ENCODE measurements around the gene POLR2L.

Gene POLR2L

DNA sequence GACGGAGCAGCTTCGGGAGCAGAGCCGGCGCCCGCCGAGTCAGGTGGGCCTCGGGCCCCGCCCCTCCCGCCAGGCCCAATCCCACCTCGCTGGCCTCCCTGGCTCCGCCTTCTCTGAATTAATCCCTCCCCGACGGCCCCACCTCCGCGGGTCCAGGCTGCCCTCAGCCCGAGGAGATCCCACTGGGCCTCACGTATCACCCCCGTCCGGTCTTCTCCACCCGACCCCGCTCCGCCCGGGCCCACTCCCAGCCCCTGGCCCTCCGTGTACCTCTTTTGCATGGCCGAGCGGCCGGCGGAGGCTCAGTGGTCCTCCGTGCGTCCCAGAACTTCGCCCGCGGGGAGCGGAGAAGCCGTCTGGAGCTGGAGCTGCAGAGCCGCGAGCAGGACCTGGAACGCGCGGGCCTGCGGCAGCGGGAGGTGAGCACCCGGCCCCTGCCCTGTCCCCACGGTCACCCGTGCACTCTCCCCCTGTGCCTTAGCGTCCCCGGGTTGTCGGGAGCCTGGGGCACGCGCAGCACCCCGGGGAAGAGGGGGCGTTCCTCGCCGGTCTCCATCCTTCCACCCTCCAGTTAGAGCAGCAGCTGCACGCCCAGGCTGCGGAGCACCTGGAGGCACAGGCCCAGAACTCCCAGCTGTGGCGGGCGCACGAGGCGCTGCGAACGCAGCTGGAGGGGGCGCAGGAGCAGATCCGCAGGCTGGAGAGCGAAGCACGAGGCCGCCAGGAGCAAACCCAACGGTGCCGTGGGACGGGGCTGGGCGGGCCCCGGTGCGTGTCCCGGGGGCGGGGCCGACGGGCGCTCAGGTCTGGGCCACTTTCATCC lies 11.8 kb downstream of the POLR2L start:
- no peak for TF ChIP-seq POLR2A (IDR thresholded peaks at IDR 0.05; ENCODE audit: low read depth, low read length)
- no peak for TF ChIP-seq POLR2AphosphoS5 (IDR thresholded peaks at IDR 0.05; ENCODE audit: low read depth, low read length)
- no peak for TF ChIP-seq POU2F2 (IDR thresholded peaks at IDR 0.05; ENCODE audit: low read depth, low read length)
- no peak for TF ChIP-seq PAX5 (IDR thresholded peaks at IDR 0.05; ENCODE audit: insufficient read depth, low read length, severe bottlenecking)
- TF ChIP-seq TAF1 (IDR thresholded peaks at IDR 0.05; ENCODE audit: low read depth, low read length), result no peak
- no peak for TF ChIP-seq SPI1 (IDR thresholded peaks at IDR 0.05; ENCODE audit: low read depth, low read length)
- FAIRE-seq (peak; percentile 82), DNase-seq (ENCODE audit: insufficient read length, low spot score) (no peak)

DNA sequence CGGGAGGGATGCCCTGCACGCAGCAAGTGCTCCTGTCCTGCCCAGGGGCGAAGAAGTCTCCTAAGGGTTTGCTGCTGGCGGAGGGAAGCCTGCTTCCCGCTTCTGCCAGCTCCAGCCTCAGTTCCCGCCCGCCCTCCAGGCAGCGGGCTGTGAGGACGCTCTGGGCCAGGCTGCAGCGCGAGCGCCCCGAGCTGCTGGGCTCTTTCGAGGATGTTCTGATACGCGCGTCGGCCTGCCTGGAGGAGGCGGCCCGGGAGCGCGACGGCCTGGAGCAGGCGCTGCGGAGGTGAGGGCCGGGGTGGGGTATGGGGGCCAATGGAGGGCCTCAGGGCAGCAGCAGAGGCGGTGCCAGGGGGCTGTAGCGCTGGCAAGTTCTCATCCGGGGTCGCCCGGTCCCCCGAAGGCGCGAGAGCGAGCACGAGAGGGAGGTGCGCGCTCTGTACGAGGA lies 12.5 kb downstream of the POLR2L start:
- TF ChIP-seq POU2F2 (IDR thresholded peaks at IDR 0.05; ENCODE audit: low read depth, low read length) (no peak), POLR2A (IDR thresholded peaks at IDR 0.05; ENCODE audit: low read depth, low read length) (no peak), POLR2AphosphoS5 (IDR thresholded peaks at IDR 0.05; ENCODE audit: low read depth, low read length) (no peak), SPI1 (IDR thresholded peaks at IDR 0.05; ENCODE audit: low read depth, low read length) (no peak), TAF1 (IDR thresholded peaks at IDR 0.05; ENCODE audit: low read depth, low read length) (no peak), PAX5 (IDR thresholded peaks at IDR 0.05; ENCODE audit: insufficient read depth, low read length, severe bottlenecking) (no peak)

DNA sequence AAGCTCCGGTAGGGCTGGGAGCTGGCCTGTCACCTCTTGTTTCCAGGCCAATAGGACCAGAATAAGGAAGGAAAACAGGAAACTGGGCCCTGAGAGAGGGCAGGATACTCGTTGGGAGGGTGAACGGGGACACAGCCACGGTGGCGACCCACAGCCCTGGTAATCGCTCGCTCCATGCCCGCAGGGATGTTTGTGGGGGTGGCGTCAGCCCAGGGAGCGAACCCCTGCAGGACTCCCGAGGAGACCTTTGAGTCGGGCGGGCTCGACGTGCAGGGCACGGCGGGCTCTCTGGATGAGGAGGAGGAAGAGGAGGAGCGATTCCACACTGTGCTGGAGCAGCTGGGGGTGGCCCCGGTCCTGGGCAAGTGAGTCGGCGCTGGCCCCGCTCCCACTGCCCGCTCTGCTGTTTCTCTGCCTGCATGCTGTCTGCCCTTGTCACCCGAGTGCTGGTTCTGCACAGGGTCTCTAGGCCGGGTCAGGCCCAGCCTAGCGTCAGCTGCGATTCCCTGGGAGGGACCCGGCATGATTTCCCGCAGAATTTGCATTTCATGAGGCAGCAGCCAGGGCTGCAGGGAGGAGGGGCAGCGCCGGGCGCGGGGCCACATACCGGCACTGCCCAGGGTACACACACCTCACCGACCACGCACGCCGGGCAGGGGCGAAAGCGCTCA lies 13.0 kb downstream of the POLR2L start:
- DNase-seq (ENCODE audit: insufficient read length, low spot score) (no peak), FAIRE-seq (peak; percentile 90)
- no peak for TF ChIP-seq TAF1 (IDR thresholded peaks at IDR 0.05; ENCODE audit: low read depth, low read length)
- no peak for TF ChIP-seq PAX5 (IDR thresholded peaks at IDR 0.05; ENCODE audit: insufficient read depth, low read length, severe bottlenecking)
- no peak for TF ChIP-seq POLR2A (IDR thresholded peaks at IDR 0.05; ENCODE audit: low read depth, low read length)
- no peak for TF ChIP-seq SPI1 (IDR thresholded peaks at IDR 0.05; ENCODE audit: low read depth, low read length)
- peak; percentile 82; the same call in 1 of the 2 replicates for TF ChIP-seq POU2F2 (IDR thresholded peaks at IDR 0.05; ENCODE audit: low read depth, low read length)

More for the DNA sequence above, 12.5 kb downstream of the POLR2L start:
- FAIRE-seq (no peak), DNase-seq (ENCODE audit: insufficient read length, low spot score) (no peak)

DNA sequence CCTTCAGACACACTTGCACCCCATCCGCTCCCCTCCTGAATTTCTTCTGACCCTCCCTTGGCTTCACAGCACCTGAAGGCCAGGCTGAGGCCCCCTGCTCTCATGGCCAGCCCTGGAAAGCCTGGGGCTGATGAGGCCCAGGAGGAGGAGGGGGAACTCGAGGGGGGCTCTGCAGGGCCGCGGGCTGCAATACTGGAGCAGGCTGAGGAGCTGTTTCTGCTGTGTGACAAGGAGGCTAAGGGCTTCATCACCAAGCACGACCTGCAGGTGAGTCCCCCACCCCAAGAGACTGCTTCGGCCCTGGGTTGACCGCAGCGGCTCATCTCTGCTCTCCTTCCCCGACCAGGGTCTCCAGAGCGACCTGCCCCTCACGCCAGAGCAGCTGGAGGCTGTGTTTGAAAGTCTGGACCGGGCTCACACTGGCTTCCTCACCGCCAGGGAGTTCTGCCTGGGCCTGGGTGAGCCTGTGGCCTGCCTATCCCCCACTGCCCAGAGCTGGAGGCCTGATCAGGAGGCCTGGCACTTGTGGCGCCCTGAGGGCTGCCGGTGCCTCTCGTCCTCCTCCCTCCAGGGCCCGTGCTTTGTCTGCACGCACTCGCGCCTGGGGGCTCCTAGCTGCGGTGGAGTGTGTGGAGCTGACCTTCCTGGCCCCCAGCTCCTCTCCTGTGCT lies 13.7 kb downstream of the POLR2L start:
- FAIRE-seq (no peak), DNase-seq (ENCODE audit: insufficient read length, low spot score) (no peak)
- TF ChIP-seq TAF1 (IDR thresholded peaks at IDR 0.05; ENCODE audit: low read depth, low read length) (no peak), POU2F2 (IDR thresholded peaks at IDR 0.05; ENCODE audit: low read depth, low read length) (no peak), SPI1 (IDR thresholded peaks at IDR 0.05; ENCODE audit: low read depth, low read length) (no peak), POLR2AphosphoS5 (IDR thresholded peaks at IDR 0.05; ENCODE audit: low read depth, low read length) (no peak), PAX5 (IDR thresholded peaks at IDR 0.05; ENCODE audit: insufficient read depth, low read length, severe bottlenecking) (no peak)

DNA sequence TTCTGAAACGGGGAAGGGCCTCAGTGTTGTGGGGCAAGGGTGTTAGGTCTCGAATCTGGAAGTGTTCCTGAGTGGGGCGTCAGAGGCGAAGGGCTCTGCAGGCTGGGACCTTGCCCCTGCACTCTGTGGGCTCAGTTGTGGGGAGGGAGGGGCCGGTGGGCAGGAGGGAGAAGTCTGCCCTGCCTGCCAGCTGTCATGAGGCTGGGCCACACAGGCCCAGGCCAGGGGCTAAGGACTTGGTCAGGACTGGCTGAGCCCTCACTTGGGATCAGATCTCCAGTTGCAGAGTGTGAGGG lies 14.5 kb downstream of the POLR2L start, which contains the start of gene CRACR2B:
Gene CRACR2B, plus strand, starts transcription at position 23 of the 296 bp plus-strand sequence. CDS start 689 bp downstream, outside the sequence.
- DNase-seq (ENCODE audit: insufficient read length, low spot score), result no peak
- peak; percentile 47 for FAIRE-seq
- no peak for TF ChIP-seq SPI1 (IDR thresholded peaks at IDR 0.05; ENCODE audit: low read depth, low read length)
- no peak for TF ChIP-seq POLR2AphosphoS5 (IDR thresholded peaks at IDR 0.05; ENCODE audit: low read depth, low read length)
- TF ChIP-seq POLR2A (IDR thresholded peaks at IDR 0.05; ENCODE audit: low read depth, low read length), result no peak
- TF ChIP-seq TAF1 (IDR thresholded peaks at IDR 0.05; ENCODE audit: low read depth, low read length), result no peak
- TF ChIP-seq PAX5 (IDR thresholded peaks at IDR 0.05; ENCODE audit: insufficient read depth, low read length, severe bottlenecking), result no peak
- no peak for TF ChIP-seq POU2F2 (IDR thresholded peaks at IDR 0.05; ENCODE audit: low read depth, low read length)

DNA sequence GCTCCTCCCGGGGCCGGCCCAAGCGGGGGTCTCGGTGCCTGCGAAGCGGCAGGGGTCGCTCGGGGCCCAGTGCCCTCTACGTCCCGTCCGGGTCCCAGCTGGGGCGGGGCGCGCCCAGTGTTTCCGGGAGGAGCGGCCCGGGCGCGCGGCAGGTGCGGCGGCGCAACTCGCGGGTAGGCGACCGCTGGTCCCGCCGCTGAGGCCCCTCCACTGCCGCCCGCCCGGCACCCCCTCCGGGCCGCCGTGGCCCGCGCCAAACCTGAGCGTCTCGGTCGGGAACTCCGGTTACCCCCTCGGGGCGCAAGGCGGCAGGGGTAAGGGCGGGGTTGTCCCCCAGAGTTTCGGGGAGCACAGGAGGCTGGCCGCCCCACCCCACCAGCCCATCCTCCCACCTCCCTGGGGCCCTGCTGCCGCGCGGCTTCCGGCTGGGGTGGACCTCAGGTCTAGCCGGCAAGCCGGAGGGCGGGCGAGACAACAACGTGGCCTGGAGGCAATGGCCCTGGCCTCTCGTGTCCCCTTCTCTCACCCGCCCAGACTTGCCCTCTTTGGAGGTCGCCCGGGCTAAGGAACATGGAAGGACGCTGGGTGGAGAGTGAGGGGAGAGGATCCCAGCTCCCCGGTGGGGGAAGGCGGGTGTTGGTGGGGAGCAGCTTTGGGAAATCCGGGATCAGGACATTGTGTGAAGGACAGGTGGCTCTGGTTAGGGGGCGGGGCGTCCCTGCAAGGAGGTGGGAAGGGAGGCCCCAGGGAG lies 15.0 kb downstream of the POLR2L start:
- DNase-seq (ENCODE audit: insufficient read length, low spot score) (no peak), FAIRE-seq (peak; percentile 95)
- TF ChIP-seq TAF1 (IDR thresholded peaks at IDR 0.05; ENCODE audit: low read depth, low read length) (no peak), POU2F2 (IDR thresholded peaks at IDR 0.05; ENCODE audit: low read depth, low read length) (no peak), PAX5 (IDR thresholded peaks at IDR 0.05; ENCODE audit: insufficient read depth, low read length, severe bottlenecking) (no peak), SPI1 (IDR thresholded peaks at IDR 0.05; ENCODE audit: low read depth, low read length) (no peak), POLR2AphosphoS5 (IDR thresholded peaks at IDR 0.05; ENCODE audit: low read depth, low read length) (no peak), POLR2A (IDR thresholded peaks at IDR 0.05; ENCODE audit: low read depth, low read length) (no peak)

DNA sequence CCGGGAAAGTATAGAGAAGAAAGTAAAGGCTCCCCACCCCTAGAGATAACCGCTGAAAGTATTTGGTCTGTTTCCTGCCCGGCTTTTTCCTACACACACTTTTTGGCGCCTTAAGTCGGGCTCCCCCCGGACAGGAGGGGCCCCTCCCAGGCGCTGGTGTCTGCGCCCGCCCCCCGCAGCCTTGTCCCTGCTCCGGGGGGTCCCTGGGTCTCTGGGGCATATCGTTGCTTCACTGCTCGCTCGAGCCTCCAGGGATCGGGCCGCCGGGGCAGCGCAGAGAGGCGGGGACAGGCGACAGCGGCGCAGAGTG lies 15.5 kb downstream of the POLR2L start:
- DNase-seq (ENCODE audit: insufficient read length, low spot score), result no peak
- TF ChIP-seq POU2F2 (IDR thresholded peaks at IDR 0.05; ENCODE audit: low read depth, low read length) (no peak), SPI1 (IDR thresholded peaks at IDR 0.05; ENCODE audit: low read depth, low read length) (no peak), TAF1 (IDR thresholded peaks at IDR 0.05; ENCODE audit: low read depth, low read length) (no peak), POLR2AphosphoS5 (IDR thresholded peaks at IDR 0.05; ENCODE audit: low read depth, low read length) (no peak), PAX5 (IDR thresholded peaks at IDR 0.05; ENCODE audit: insufficient read depth, low read length, severe bottlenecking) (no peak), POLR2A (IDR thresholded peaks at IDR 0.05; ENCODE audit: low read depth, low read length) (no peak)
- FAIRE-seq, result no peak

DNA sequence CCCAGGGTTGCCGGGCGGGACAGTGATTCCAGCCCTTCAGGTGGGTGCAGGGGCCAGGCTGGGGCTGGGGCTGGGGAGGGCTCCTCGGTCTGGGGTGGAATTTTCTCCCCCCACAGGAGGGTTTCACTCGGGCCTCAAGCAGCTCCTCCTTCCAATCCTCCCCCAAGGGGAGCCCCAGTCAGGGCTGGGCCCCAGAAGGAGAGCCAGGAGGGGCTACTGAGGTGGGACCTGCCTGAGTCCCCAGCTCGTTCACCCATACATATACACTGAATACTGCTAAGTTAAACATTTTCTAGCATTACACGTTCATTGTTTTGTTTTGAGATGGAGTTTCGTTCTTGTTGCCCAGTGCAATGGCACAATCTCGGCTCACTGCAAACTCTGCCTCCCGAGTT lies 16.1 kb downstream of the POLR2L start:
- FAIRE-seq, result no peak
- no peak; the same call in 1 of the 2 replicates for TF ChIP-seq POLR2A (IDR thresholded peaks at IDR 0.05; ENCODE audit: low read depth, low read length)
- TF ChIP-seq PAX5 (IDR thresholded peaks at IDR 0.05; ENCODE audit: insufficient read depth, low read length, severe bottlenecking), result no peak
- TF ChIP-seq POU2F2 (IDR thresholded peaks at IDR 0.05; ENCODE audit: low read depth, low read length), result no peak
- TF ChIP-seq TAF1 (IDR thresholded peaks at IDR 0.05; ENCODE audit: low read depth, low read length), result no peak
- TF ChIP-seq SPI1 (IDR thresholded peaks at IDR 0.05; ENCODE audit: low read depth, low read length), result no peak
- TF ChIP-seq POLR2AphosphoS5 (IDR thresholded peaks at IDR 0.05; ENCODE audit: low read depth, low read length), result no peak
- no peak for DNase-seq (ENCODE audit: insufficient read length, low spot score)
